PC-9 (cell line): ENCODE results near the gene REG3A. TPM values are rescaled to one million over a fixed set of nuclear protein-coding genes. Genes with fewer than 3 reads are reported as not detected.

ENCODE experiments used
- BruUV-seq: library from RNA; stranded (reverse); fragments of 400-500 nt; replicated peaks from 2 replicates; lab custom pipeline; 2021; lab: Mats Ljungman, UMichigan
- CTCF ChIA-PET: fragments of 300-600 bp; sonication (Branson Sonifier 250); formaldehyde crosslinking; loops from one replicate; lab custom pipeline; 2022; ENCODE audit warnings: antibody characterized with exemption; lab: Charles Lee
- POLR2A ChIA-PET: fragments of 300-600 bp; sonication (Branson Sonifier 250); formaldehyde crosslinking; loops from one replicate; lab custom pipeline; 2022; ENCODE audit warnings: antibody characterized with exemption; ENCODE audit not compliant: unreplicated experiment; lab: Charles Lee
- DNase-seq, 2 experiments: peaks; one replicate each; pipeline versions ENCODE4 v3.0.0 to v3.0.0-alpha.2; 2015 to 2022; ENCODE audit warnings: mixed read lengths in 1 of 2
- H2AFZ ChIP-seq: fragments of 200-600 bp; sonication (generic); 2 replicates; pipeline ENCODE4 v1.8.1; 2017; ENCODE audit warnings: antibody characterized with exemption
- H3F3A ChIP-seq: fragments of 200-600 bp; sonication (generic); 2 replicates; pipeline ENCODE4 v1.8.1; 2017; ENCODE audit warnings: antibody characterized with exemption, mild to moderate bottlenecking, low read depth; ENCODE audit not compliant: insufficient read depth
- H3K27ac ChIP-seq: fragments of 200-600 bp; sonication (generic); 2 replicates; pipeline ENCODE4 v1.6.1; 2016; ENCODE audit warnings: mixed run types
- H3K27me3 ChIP-seq: fragments of 200-600 bp; sonication (generic); 2 replicates; pipeline ENCODE4 v1.6.1; 2016; ENCODE audit warnings: low read depth, mixed run types; ENCODE audit not compliant: insufficient read depth
- H3K36me3 ChIP-seq: fragments of 200-600 bp; sonication (generic); 2 replicates; pipeline ENCODE4 v1.6.1; 2016; ENCODE audit warnings: low read depth, mixed run types
- H3K4me1 ChIP-seq: fragments of 200-600 bp; sonication (generic); replicated peaks from 2 replicates; pipeline ENCODE4 v1.6.1; 2016; ENCODE audit warnings: mixed run types; ENCODE audit not compliant: insufficient read depth
- H3K4me2 ChIP-seq: fragments of 200-600 bp; sonication (generic); 2 replicates; pipeline ENCODE4 v1.6.1; 2017; ENCODE audit warnings: mixed run types
- H3K4me3 ChIP-seq: fragments of 200-600 bp; sonication (generic); 2 replicates; pipeline ENCODE4 v1.6.1; 2016; ENCODE audit warnings: mixed run types
- H3K79me2 ChIP-seq: fragments of 200-600 bp; sonication (generic); 2 replicates; pipeline ENCODE4 v1.6.1; 2017; ENCODE audit warnings: low read depth, mixed run types
- H3K9me2 ChIP-seq: fragments of 200-600 bp; sonication (generic); 2 replicates; pipeline ENCODE4 v1.8.1; 2017; ENCODE audit warnings: mild to moderate bottlenecking; ENCODE audit not compliant: insufficient read depth
- H3K9me3 ChIP-seq: fragments of 200-600 bp; sonication (generic); 2 replicates; pipeline ENCODE4 v1.8.1; 2016; ENCODE audit warnings: low read depth; ENCODE audit not compliant: insufficient read depth
- H4K20me1 ChIP-seq: fragments of 200-600 bp; sonication (generic); 2 replicates; pipeline ENCODE4 v1.8.1; 2017; ENCODE audit not compliant: insufficient read depth
- EZH2 ChIP-seq: fragments of 200-600 bp; sonication (generic); IDR thresholded peaks from 2 replicates; pipeline ENCODE4 v1.8.0; 2017; ENCODE audit warnings: antibody characterized with exemption, low read depth
- intact Hi-C: fragments of 100-400 bp; cut with micrococcal nuclease; formaldehyde crosslinking; loops from one replicate; pipeline ENCODE4 v1.10.0; 2022; ENCODE audit not compliant: unreplicated experiment
- total RNA-seq: library from RNA; stranded (reverse); gene quantifications from 2 replicates; pipeline ENCODE4 v1.2.3, GENCODE V29; 2021
- TF ChIP-seq, protein P1 (sequence below): fragments of 200-600 bp; sonication (generic); conservative IDR thresholded peaks from 2 replicates; pipeline ENCODE4 v1.6.1; 2017; ENCODE audit warnings: mixed run types, antibody characterized with exemption, mild to moderate bottlenecking, moderate library complexity

The REG3A gene
- total RNA-seq, 1 experiment from 2014 or later, result not detected

DNA sequence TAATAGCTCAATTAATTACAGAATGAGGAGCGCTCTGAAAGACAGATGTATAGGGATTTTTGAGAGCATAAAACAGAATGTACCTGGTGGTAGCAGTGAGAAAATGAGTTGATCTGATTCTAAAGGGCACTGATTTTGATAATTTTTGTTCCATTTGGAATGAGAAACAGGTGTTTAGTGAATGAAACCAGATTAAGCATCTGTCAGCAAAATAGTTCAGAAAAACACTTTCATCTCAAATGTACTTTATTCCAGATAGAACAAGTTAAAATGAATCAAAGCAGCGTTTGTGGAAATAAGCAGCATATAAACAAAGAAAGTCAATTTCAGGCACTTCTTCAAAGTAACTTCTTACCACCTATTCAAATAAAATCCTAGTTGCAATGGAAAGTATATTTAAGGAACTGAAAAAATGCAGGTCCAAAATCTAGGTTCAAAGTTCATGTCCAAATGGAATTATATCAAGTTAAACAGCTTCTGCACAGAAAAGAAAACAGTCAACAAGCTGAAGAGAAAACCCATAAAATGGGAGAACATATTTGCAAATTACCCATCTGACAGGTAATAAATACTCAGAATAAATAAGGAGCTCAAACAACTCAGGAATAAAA is 11.9 kb upstream of the REG3A start:
- TF ChIP-seq, protein P1, sequence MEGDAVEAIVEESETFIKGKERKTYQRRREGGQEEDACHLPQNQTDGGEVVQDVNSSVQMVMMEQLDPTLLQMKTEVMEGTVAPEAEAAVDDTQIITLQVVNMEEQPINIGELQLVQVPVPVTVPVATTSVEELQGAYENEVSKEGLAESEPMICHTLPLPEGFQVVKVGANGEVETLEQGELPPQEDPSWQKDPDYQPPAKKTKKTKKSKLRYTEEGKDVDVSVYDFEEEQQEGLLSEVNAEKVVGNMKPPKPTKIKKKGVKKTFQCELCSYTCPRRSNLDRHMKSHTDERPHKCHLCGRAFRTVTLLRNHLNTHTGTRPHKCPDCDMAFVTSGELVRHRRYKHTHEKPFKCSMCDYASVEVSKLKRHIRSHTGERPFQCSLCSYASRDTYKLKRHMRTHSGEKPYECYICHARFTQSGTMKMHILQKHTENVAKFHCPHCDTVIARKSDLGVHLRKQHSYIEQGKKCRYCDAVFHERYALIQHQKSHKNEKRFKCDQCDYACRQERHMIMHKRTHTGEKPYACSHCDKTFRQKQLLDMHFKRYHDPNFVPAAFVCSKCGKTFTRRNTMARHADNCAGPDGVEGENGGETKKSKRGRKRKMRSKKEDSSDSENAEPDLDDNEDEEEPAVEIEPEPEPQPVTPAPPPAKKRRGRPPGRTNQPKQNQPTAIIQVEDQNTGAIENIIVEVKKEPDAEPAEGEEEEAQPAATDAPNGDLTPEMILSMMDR, result no peak
- no peak for TF ChIP-seq EZH2
- Histone ChIP-seq H3K36me3 (no peaks in the 10 kb centered on the region), H3K79me2 (no peaks in the 10 kb centered on the region), H3K4me3 (no peak overlapping the region), H3K4me1 (no peaks in the 10 kb centered on the region), H3K9me2 (no peaks in the 10 kb centered on the region), H3K9me3 (no peaks in the 10 kb centered on the region), H3K27ac (no peak overlapping the region), H3K27me3 (peaks cover 40% of the 10 kb centered on the region), H3F3A (no peaks in the 10 kb centered on the region), H3K4me2 (no peak overlapping the region), H4K20me1 (no peaks in the 10 kb centered on the region), H2AFZ (no peak overlapping the region)
- no TSS peak for BruUV-seq
- intact Hi-C loops, result no loop called here
- ChIA-PET CTCF (no interaction called here), POLR2A (no interaction called here)
- no peak for DNase-seq

DNA sequence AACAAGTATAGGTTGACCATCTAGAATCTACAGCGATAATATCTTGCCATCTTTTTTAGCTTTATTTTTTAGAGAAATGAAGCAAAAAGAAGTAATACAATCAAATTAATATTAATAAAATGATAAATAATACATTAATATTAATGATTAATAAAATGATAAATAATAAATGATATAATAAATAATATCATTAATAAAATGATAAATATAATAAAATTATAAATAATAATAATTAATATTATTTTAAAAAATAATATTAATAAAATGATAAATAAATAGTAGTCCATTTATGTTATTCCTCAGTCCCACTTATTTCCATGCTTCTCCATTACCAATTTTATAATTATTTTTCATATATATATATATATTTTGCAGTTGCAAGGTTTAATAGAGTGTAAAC is 3.2 kb upstream of the REG3A start:
- intact Hi-C loops, result no loop called here
- H3K27ac ChIP-seq, result no peak overlapping the region
- H3K36me3 ChIP-seq, result no peaks in the 10 kb centered on the region
- H3K79me2 ChIP-seq, result no peaks in the 10 kb centered on the region
- DNase-seq, result no peak
- H3K27me3 ChIP-seq, result peaks cover 13% of the 10 kb centered on the region; the same call in 1 of the 2 replicates
- no peaks in the 10 kb centered on the region for H3F3A ChIP-seq
- no peak overlapping the region for H3K4me3 ChIP-seq
- no peaks in the 10 kb centered on the region for H3K4me1 ChIP-seq
- TF ChIP-seq EZH2, result no peak
- TF ChIP-seq, protein P1, result no peak
- no peaks in the 10 kb centered on the region for H3K9me2 ChIP-seq
- ChIA-PET POLR2A (no interaction called here), CTCF (no interaction called here)
- no TSS peak for BruUV-seq
- no peaks in the 10 kb centered on the region for H3K9me3 ChIP-seq
- no peak overlapping the region for H3K4me2 ChIP-seq
- no peak overlapping the region for H2AFZ ChIP-seq
- H4K20me1 ChIP-seq, result no peaks in the 10 kb centered on the region

DNA sequence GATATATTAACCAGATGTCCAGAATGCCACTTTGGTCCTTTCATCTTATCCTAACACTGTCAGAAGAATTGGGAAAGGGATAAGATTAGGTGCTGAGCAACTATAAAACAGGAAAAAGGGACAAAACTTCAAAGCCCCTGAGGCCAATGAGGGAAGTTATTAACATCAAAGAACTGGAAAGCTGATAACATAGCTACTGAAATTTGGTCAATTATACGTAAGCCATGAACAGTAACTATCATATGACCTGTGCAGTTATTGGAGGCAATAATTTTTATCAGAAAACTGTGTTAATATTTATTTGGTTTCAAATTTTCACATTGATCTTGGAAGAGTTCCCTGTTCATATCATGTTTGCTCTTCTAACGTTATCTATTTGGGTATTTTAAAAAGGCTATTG is 2.6 kb upstream of the REG3A start:
- H3K36me3 ChIP-seq, result no peaks in the 10 kb centered on the region
- no peaks in the 10 kb centered on the region for H3K9me2 ChIP-seq
- TF ChIP-seq EZH2, result no peak
- TF ChIP-seq, protein P1, result no peak
- DNase-seq, result no peak
- peaks cover 6% of the 10 kb centered on the region; the same call in 1 of the 2 replicates for H3K27me3 ChIP-seq
- H3F3A ChIP-seq, result no peaks in the 10 kb centered on the region
- intact Hi-C loops, result no loop called here
- ChIA-PET CTCF (no interaction called here), POLR2A (no interaction called here)
- no peak overlapping the region for H3K4me2 ChIP-seq
- H3K27ac ChIP-seq, result no peak overlapping the region
- BruUV-seq, result no TSS peak
- no peaks in the 10 kb centered on the region for H4K20me1 ChIP-seq
- H3K4me3 ChIP-seq, result no peak overlapping the region
- no peaks in the 10 kb centered on the region for H3K79me2 ChIP-seq
- no peaks in the 10 kb centered on the region for H3K4me1 ChIP-seq
- no peak overlapping the region for H2AFZ ChIP-seq
- H3K9me3 ChIP-seq, result no peaks in the 10 kb centered on the region
